DOHH2 (cell line): ENCODE data around the gene TESK1.

Source experiments
- CTCF ChIP-seq: fragments of 200-600 bp; sonication (generic); IDR thresholded peaks from one replicate; pipeline ENCODE4 v1.5.1; 2014; ENCODE audit warnings: antibody characterized with exemption, mild to moderate bottlenecking, low read depth, low read length; ENCODE audit not compliant: poor library complexity, severe bottlenecking
- EZH2phosphoT487 ChIP-seq: fragments of 200-600 bp; sonication (generic); IDR thresholded peaks from 2 replicates; pipeline ENCODE4 v1.6.1; 2017; ENCODE audit warnings: borderline replicate concordance, mild to moderate bottlenecking, antibody characterized with exemption, low read length, moderate library complexity, mixed read lengths

- TF ChIP-seq CTCF = no peak
- TF ChIP-seq EZH2phosphoT487 = no peak
These were observed at the start of gene TESK1 for GRCh38 chr9:35604578-35605350.
